ENCODE results near the gene NMT1.
"Not testable (repeated sequence)": the region's sequence is repeated elsewhere in the genome, so short reads cannot be mapped to it uniquely, and the experiment has no call there.

The NMT1 gene

DNA sequence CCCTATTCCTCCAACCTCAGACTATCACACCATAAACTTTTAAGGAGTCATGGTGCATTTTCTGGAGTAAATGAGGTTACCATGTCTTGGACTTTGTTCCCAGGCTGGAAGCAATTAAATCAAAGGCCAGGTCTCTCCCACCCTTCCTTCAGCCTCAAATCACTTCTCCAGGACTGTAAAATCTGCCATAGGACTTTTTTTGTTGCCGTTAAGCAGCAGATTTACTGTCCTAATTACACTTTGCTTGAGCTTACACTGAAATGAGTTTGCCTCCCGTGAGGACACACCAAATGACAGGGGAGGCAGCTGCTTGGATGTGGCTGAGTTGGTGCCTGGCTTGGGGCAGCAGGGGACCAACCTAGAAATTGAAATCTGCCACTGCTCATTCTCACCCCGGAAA, 24.4 kb upstream of the NMT1 start:
- DNase-seq (ENCODE audit: low spot score), result no peak

- no peak for DNase-seq (ENCODE audit: low spot score)
Measured at GRCh38 chr17:45038728-45039634, 22.1 kb upstream of the NMT1 start.

DNA sequence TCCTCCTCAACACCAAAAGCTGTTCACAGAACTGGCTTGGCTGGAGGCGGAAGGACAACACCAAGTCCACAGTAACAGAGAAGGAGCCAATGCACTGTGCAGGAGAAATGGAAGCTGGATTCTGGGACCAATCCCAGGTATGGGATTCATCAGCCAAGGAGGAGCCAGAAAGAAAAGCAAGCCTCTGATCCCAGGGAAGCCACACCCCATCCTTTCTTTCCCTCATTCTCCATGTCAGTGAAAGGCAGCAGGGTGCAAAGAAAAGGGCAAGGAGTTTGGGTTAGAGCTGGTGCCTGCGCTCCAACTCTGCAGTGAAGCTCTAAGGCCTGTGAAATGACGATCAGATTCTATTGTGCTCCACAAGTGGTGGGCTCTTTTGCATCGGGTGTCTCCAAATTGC, 20.7 kb upstream of the NMT1 start:
- DNase-seq (ENCODE audit: low spot score), result no peak

DNA sequence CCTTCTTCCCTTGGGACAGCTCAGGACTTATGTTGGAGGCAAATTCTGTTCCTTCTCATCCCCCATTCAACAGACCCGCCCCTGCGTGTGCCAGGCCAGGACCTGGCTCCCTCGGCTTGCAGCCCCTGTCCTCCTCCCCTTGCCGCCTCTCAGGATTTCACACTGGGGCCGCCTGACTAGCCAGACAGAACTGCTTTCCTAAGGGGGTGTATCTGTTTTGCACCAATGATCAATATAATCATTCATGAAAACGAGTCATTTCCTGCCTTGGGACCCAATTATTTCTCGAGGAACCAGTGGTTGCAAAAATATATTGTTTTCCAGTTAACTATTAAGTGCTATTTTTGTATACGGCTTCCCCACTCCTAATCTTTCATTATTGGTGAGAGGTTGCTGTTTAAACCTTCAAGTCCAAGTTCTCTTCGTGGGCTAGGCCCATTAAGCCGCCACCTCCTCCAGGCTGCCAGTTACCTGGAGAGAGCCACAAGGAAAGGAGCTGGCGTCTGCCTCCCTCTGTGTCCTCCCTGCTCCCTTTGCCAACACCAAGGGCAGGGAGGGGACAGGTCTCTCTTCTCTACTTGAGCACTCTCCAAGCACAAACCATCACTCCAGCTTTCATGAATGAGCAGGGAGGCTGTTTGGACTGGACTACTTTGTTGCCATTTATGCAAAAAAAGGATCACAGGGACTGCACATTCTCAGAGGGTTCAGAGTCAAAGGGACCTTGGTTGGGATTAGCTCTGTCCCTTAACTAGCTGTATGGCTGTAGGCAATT, 18.6 kb upstream of the NMT1 start:
- no peak for DNase-seq (ENCODE audit: low spot score)

GRCh38 chr17:45043813-45044540, 17.1 kb upstream of the NMT1 start:
- DNase-seq (ENCODE audit: low spot score), result no peak

DNA sequence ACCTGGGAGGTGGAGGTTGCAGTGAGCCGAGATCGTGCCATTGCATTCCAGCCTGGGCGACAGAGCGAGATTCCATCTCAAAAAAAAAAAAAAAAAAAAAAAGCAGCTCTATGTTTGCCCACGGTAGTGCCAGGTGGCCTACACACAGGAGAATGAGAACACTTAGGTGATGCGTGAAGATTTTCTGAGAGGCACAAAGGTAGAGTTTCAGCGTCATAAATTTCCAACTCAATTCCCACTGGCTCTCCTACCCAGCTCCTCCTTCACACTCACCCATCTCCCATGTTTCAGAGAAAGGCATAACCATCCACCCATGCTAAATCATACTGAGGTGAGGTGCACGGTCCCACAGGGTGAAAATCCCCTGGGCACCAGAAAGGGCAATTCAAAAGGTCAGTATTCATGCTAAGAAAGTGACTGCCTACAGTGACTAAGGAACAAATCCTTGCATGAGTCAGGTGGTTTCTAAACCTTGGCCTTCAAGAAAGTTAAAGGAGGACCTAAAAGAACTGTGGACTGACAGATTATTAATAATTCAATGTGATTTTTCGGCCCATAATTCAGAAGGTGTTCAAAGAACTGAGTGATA, 14.5 kb upstream of the NMT1 start:
- DNase-seq (ENCODE audit: low spot score), result no peak

DNA sequence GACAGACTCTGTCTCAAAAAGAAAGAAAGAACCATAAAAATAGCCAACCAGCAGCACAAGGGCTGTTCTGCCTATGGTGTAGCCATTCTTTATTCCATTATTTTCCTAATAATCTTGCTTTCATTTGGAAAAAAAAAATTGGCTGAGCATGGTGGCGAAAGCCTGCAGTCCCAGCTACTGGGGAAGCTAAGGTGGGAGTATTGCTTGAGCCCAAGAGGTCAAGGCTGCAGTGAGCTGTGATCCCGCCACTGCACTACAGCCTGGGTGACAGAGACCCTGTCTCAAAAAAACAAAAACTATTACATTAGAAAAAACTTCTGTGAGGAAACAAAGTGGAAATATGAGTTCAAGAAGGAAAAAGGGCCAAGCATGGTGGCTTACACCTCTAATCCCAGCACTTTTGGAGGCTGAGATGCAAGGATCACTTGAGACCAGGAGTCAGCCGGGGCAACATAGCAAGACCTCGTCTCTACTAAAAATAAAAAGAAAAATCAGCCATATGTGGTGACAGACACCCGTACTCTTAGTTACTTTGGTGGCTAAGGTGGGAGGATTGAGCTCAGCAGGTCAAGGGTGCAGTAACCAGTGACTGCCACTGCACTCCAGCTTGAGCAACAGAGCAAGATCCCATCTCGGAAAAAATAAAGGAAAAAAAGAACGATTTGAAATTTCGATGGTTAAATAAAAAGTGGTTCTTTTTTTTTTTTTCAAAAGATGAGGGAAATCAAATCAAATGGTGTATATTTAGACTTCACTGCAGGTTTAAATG, 12.1 kb upstream of the NMT1 start:
- DNase-seq (ENCODE audit: low spot score), result no peak

GRCh38 chr17:45050481-45051059, 10.5 kb upstream of the NMT1 start:
- no peak for DNase-seq (ENCODE audit: low spot score)

DNA sequence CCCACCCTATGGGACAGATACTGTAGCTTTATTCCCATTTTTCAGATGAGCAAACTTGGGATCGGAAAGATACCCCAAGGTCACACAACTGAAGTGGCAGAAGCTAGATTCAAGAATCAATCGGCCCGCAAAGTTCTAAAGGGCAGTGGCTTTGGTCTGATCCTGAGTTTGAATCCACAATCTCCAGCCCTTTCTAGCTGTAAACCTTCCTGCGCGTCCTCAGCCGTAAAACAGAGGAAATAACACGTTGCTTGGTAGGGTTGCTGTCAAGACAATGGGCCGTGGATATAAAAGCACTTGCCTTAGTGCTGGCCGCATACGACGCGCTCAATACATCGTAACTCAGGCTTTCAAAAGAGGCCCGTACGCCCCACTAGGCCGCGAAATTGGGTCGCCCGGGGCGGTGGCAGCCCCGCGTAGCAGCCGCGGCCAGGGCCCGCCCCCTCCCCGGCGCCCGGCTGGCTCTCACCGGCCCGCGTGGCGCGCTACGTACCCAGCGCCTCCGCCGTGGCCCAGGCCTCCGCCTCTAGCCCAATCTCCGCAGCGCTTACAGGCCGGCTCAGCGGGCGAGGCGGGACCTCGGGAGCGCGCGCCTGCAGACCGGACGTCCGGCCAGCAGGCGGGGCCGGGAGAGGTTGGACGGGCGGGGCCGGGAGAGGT, 9.9 kb upstream of the NMT1 start, which contains the start of gene DCAKD:
Gene DCAKD, minus strand, starts transcription at position 573 of the 660 bp plus-strand sequence. CDS start 16,747 bp downstream, outside the sequence.
- DNase-seq (ENCODE audit: low spot score), result peak; percentile 92

- DNase-seq (ENCODE audit: low spot score), result not testable (repeated sequence)
Measured at GRCh38 chr17:45051720-45052051, 9.4 kb upstream of the NMT1 start.

DNA sequence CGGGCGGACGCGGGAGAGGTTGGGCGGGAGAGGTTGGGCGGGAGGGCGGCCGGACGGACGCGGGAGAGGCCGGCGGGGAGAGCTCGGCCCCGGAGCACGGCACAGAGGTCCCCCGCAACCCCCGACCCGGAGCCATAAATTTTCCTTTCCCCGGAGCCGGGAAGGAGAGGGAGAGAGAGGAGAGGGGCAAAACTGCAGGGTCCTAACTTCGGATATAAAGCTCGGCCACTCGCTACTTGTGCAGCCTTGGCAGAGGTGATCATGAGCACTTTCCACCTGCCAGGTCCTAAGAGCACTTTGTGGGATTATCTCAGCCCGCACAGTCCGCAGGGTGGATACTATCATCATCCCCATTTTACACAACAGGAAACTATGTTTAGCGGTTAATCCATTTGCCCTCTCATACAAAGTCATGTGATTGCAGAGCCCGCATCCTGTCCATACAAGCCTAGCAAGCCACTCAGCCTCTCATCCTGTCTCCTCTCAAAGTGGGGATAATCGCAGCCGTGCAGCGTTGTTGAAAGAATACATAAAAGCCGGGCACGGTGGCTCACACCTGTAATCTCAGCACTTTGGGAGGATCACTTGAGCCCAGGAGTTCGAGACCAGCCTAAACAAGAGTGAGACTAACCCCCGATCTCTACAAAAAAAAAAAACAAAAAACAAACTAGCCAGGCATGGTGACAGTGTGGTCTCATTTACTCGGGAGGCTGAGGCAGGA, 8.9 kb upstream of the NMT1 start:
- DNase-seq (ENCODE audit: low spot score), result peak; percentile 36

GRCh38 chr17:45060382-45060796, 728 bp upstream of the NMT1 start:
- no peak for DNase-seq (ENCODE audit: low spot score)

DNA sequence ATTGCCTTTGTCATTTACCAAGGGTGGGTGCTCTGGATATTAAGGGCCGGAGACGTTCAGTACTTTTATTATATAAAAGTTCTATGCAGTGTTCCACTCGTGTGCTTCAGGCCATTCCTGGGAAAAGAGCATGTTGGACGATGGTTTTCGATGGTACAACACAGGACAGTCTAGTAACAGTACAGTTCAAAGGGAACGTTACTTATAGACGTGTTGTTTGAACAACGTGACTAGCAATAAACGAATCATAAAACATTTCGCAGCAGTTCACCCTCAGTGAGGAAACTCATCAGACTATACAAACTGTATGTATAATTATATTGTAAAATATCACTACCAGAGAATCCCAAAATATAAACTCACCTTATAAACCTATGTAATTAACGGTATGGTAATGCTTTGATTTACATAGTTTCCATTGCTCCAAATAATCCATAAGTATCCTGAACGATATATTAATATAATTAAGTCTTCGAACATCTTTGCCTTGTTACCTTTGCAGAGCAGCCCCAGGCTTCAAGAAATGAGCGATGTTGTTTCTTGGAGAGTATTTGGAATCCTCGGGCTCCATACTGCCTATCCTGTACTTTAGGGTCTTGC, 589 bp downstream of the NMT1 start:
- peak; percentile 99 for DNase-seq (ENCODE audit: low spot score)

- DNase-seq (ENCODE audit: low spot score), result no peak
Measured at GRCh38 chr17:45063198-45063597, 2.1 kb downstream of the NMT1 start.

DNA sequence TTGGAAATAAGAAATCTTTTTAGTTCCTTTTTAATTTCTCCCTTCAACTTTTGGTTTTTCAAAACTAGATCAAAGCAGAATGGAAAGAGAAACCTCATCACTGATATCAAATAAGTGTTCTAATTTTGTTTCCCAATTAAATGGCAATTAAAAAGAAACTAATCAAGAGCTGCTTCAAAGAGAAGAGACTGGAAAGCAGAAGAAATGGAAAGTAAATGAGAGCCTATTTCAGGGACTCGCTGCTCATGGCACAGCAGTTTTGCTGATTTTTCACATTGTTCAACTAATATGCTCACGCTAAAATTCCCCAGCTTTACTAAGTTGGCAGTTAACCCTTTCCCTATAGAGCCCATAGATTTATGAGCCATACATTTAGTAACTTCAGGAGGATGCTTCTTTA, 6.5 kb downstream of the NMT1 start:
- no peak for DNase-seq (ENCODE audit: low spot score)

- no peak for DNase-seq (ENCODE audit: low spot score)
Measured at GRCh38 chr17:45070001-45070400, 8.9 kb downstream of the NMT1 start.

- DNase-seq (ENCODE audit: low spot score), result no peak
Measured at GRCh38 chr17:45070809-45071208, 9.7 kb downstream of the NMT1 start.

- peak; percentile 72 for DNase-seq (ENCODE audit: low spot score)
Measured at GRCh38 chr17:45073414-45074070, 12.4 kb downstream of the NMT1 start.

DNA sequence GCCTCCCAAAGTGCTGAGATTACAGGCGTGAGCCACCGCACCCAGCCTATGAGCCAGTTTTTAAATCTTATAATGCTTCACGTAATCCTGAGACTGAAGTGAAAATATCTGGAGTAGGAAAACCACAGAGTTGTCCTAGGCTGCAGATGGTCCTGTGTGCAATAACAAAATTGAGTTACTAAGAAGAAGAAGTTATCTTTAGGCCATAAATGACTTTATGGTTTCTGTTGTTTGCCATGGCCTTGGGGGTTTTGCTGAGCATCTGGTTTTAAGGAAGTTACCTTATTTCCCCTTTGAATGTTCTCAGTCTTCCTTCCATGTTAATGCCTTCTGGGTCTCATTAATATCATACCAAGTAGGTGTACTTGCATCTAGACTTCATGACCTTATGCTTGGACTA, 16.5 kb downstream of the NMT1 start:
- no peak for DNase-seq (ENCODE audit: low spot score)

Measured in AG08395 (cell line).